Measurements from ENCODE around the gene UQCR11. TPM values are rescaled to one million over a fixed set of nuclear protein-coding genes. Genes with fewer than 3 reads are reported as not detected.

Gene UQCR11
- total RNA-seq, 2 donors from 2014 or later = 12.2 to 52.4 TPM

DNA sequence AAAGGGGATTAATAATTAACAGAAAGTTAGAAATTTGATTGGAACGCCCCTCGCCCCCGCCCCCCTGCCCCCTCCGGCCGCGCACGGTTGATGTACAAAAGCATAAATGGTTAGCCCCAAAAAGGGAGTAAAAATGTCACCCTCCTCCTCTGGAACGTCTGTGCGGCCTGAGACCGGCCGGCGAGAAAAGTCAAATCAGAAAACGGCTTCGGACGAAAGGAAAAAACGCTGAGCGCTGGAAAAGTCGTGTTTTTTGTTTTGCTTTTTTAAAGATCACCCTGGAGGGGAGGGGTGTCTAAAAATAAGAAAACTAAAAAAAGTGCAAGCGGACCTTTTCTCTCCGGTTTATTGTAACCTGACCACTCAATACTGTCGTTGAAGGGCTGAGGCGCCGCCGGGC, 50.3 kb downstream of the UQCR11 start:
- no peak for ATAC-seq
- no peaks in the 10 kb centered on the region for H3K27me3 ChIP-seq
- no peak for DNase-seq
- intact Hi-C loops (cut with DNase I) = no loop called here
- H3K4me1 ChIP-seq = no peaks in the 10 kb centered on the region
- no peak overlapping the region for H3K4me3 ChIP-seq
- 81 to 87% methylated on average over 24 of the region's 24 CpGs for WGBS, 2 donors
- no peaks in the 10 kb centered on the region for H3K9me3 ChIP-seq
- H3K36me3 ChIP-seq (replicated peaks in 1 of 2; ENCODE audit: insufficient read depth in 1 of 2, low read depth in 2 of 2) = no peaks in the 10 kb centered on the region
- no peak for TF ChIP-seq CTCF (IDR thresholded peaks at IDR 0.05)
- no peak for TF ChIP-seq POLR2A (IDR thresholded peaks at IDR 0.05)
- H3K27ac ChIP-seq = no peak overlapping the region

GRCh38 chr19:1553415-1553814, 51.8 kb downstream of the UQCR11 start:
- WGBS, 2 donors = 86 to 89% methylated on average over 10 of the region's 10 CpGs

GRCh38 chr19:1551068-1552040, 53.9 kb downstream of the UQCR11 start:
- intact Hi-C loops (cut with DNase I) = no loop called here
- no peak for ATAC-seq
- H3K36me3 ChIP-seq (replicated peaks in 1 of 2; ENCODE audit: insufficient read depth in 1 of 2, low read depth in 2 of 2) = no peaks in the 10 kb centered on the region
- H3K4me1 ChIP-seq = no peaks in the 10 kb centered on the region
- H3K4me3 ChIP-seq = no peak overlapping the region
- no peak overlapping the region for H3K27ac ChIP-seq
- no peak for TF ChIP-seq POLR2A (IDR thresholded peaks at IDR 0.05)
- no peak for TF ChIP-seq CTCF (IDR thresholded peaks at IDR 0.05)
- no peak for DNase-seq
- WGBS, 2 donors = 70% methylated on average over 15 of the region's 17 CpGs
- no peaks in the 10 kb centered on the region for H3K27me3 ChIP-seq
- no peaks in the 10 kb centered on the region for H3K9me3 ChIP-seq

More at GRCh38 chr19:1553415-1553814, 51.8 kb downstream of the UQCR11 start:
- intact Hi-C loops (cut with DNase I) = no loop called here
- Histone ChIP-seq H3K4me3 (no peak overlapping the region), H3K27ac (no peak overlapping the region), H3K4me1 (no peaks in the 10 kb centered on the region), H3K9me3 (no peaks in the 10 kb centered on the region), H3K27me3 (no peaks in the 10 kb centered on the region), H3K36me3 (replicated peaks in 1 of 2; ENCODE audit: insufficient read depth in 1 of 2, low read depth in 2 of 2) (no peaks in the 10 kb centered on the region)
- TF ChIP-seq CTCF (IDR thresholded peaks at IDR 0.05) = no peak
- no peak for TF ChIP-seq POLR2A (IDR thresholded peaks at IDR 0.05)
- ATAC-seq (no peak), DNase-seq (no peak)

GRCh38 chr19:1549332-1549945, 55.8 kb downstream of the UQCR11 start:
- no peak overlapping the region for H3K27ac ChIP-seq
- H3K4me3 ChIP-seq = no peak overlapping the region
- no peaks in the 10 kb centered on the region for H3K36me3 ChIP-seq (replicated peaks in 1 of 2; ENCODE audit: insufficient read depth in 1 of 2, low read depth in 2 of 2)
- intact Hi-C loops (cut with DNase I) = loop anchor here (5.0 to 10.0 kb wide), 2 partner anchors 115 to 218 kb away; no protein-coding TSS in a partner anchor
- peaks cover 0 to 9% of the 10 kb centered on the region in 2 donors for H3K27me3 ChIP-seq
- H3K9me3 ChIP-seq = no peaks in the 10 kb centered on the region
- TF ChIP-seq CTCF (IDR thresholded peaks at IDR 0.05) = no peak
- TF ChIP-seq POLR2A (IDR thresholded peaks at IDR 0.05) = no peak
- ATAC-seq (no peak), DNase-seq (no peak)
- peaks cover 3% of the 10 kb centered on the region for H3K4me1 ChIP-seq
- 61 to 66% methylated on average over 4 of the region's 4 CpGs for WGBS, 2 donors

Small RNA genes lying within 50 kb of the gene (small RNA-seq; reads per million reads assigned to genes)
- not detected for gene AC005943.2
- gene RN7SL477P = not detected
- gene RNU6-1223P = not detected

Other genes starting within 250 kb of the UQCR11 start
- gene NDUFS7, start 221.6 kb downstream of the UQCR11 start, total RNA-seq = 10 to 100 TPM; 59.9 to 87.7 TPM
- gene GAMT, start 203.9 kb downstream of the UQCR11 start, total RNA-seq = 100 to 1,000 TPM in 1 of 2 donors, 10 to 100 TPM in 1; 70.2 to 129 TPM
- gene DAZAP1, start 197.9 kb downstream of the UQCR11 start, total RNA-seq = 10 to 100 TPM; 25.4 to 63.3 TPM
- gene RPS15, start 167.1 kb downstream of the UQCR11 start, total RNA-seq = 1,000 to 10,000 TPM; 2,008 to 2,166 TPM
- gene APC2, start 155.3 kb downstream of the UQCR11 start, total RNA-seq = under 1 TPM in 1 of 2 donors, not detected in 1; 0.26 TPM
- gene C19orf25, start 126.2 kb downstream of the UQCR11 start, total RNA-seq = 10 to 100 TPM; 26.7 to 31.4 TPM
- gene PCSK4, start 115.1 kb downstream of the UQCR11 start, total RNA-seq = 10 to 100 TPM in 1 of 2 donors, 1 to 10 TPM in 1; 5.2 to 10.9 TPM
- 10 to 100 TPM in 1 of 2 donors, 1 to 10 TPM in 1; 6.9 to 16.6 TPM for gene REEP6, start 114.3 kb downstream of the UQCR11 start, total RNA-seq
- 1 to 10 TPM in 1 of 2 donors, not detected in 1; 1.3 TPM for gene ADAMTSL5, start 92.4 kb downstream of the UQCR11 start, total RNA-seq
- not detected for gene PLK5, start 81.4 kb downstream of the UQCR11 start, total RNA-seq
- 10 to 100 TPM; 18.8 to 21.8 TPM for gene MEX3D, start 37.1 kb downstream of the UQCR11 start, total RNA-seq
- gene MBD3, start 12.6 kb downstream of the UQCR11 start, total RNA-seq = 10 to 100 TPM; 37.4 to 91.6 TPM
- gene TCF3, start 47.2 kb upstream of the UQCR11 start, total RNA-seq = 10 to 100 TPM; 23.7 to 25.4 TPM
- gene ONECUT3, start 148.0 kb upstream of the UQCR11 start, total RNA-seq = under 1 TPM in 1 of 2 donors, not detected in 1; 0.26 TPM
- under 1 TPM in 1 of 2 donors, not detected in 1; 0.52 TPM for gene ATP8B3, start 206.8 kb upstream of the UQCR11 start, total RNA-seq
- 10 to 100 TPM; 16.6 to 19.8 TPM for gene REXO1, start 243.0 kb upstream of the UQCR11 start, total RNA-seq

Data from body of pancreas (tissue), 4 donors.